ENCODE measurements around the gene ITPR3.

GRCh38 chr6:33733709-33734007, 112.5 kb downstream of the ITPR3 start:
- TF ChIP-seq CTCF (IDR thresholded peaks at IDR 0.05; ENCODE audit: low read length): no peak
- no peak for TF ChIP-seq EZH2 (IDR thresholded peaks at IDR 0.05; ENCODE audit: borderline replicate concordance, low read length)
